Left lung (tissue), 10 donors: ENCODE data around the gene CHAD. TPM values are rescaled to one million over a fixed set of nuclear protein-coding genes. Genes with fewer than 3 reads are reported as not detected.

ENCODE experiments used
- ATAC-seq: fragments of 200-7000 bp; cut with Tn5 transposase; one replicate; pipeline ENCODE4 v1.9.1; 2020; ENCODE audit warnings: moderate library complexity
- DNase-seq, 4 donors: peaks; one replicate each; pipeline ENCODE4 v3.0.0-alpha.2; 2013 to 2020
- H3K27ac ChIP-seq, 2 donors: fragments of 200-600 bp; sonication (generic) in 1 of 2; one replicate each; pipeline versions ENCODE4 v1.5.0 to v1.8.0; 2020 to 2021
- H3K27me3 ChIP-seq, 2 donors: fragments of 200-600 bp; sonication (generic) in 1 of 2; one replicate each; pipeline versions ENCODE4 v1.5.0 to v1.8.0; 2020 to 2021
- H3K36me3 ChIP-seq, 2 donors: fragments of 200-600 bp; sonication (generic) in 1 of 2; one replicate each; pipeline versions ENCODE4 v1.5.0 to v1.8.0; 2020 to 2021
- H3K4me1 ChIP-seq, 2 donors: fragments of 200-600 bp; one replicate each; pipeline ENCODE4 v1.8.0; 2021
- H3K4me3 ChIP-seq, 2 donors: fragments of 200-600 bp; sonication (generic) in 1 of 2; one replicate each; pipeline versions ENCODE4 v1.5.0 to v1.8.0; 2020 to 2021; ENCODE audit warnings: mild to moderate bottlenecking in 1 of 2
- H3K9me3 ChIP-seq, 2 donors: fragments of 200-600 bp; sonication (generic) in 1 of 2; one replicate each; pipeline versions ENCODE4 v1.5.0 to v1.8.0; 2020 to 2021
- CTCF ChIP-seq, 2 donors: fragments of 200-600 bp; sonication (generic) in 1 of 2; IDR thresholded peaks; one replicate each; pipeline versions ENCODE4 v1.5.0 to v1.8.0; 2021; ENCODE audit warnings: antibody characterized with exemption in 2 of 2
- intact Hi-C, 2 donors: fragments of 100-400 bp; cut with DNase I; formaldehyde crosslinking; loops; one replicate each; pipeline versions ENCODE4 v1.11.2 to v1.14.2; 2022
- polyA plus RNA-seq, 6 donors: library from polyadenylated mRNA; unstranded; fragments of 120-200 nt; gene quantifications; one replicate each; pipeline ENCODE4 v1.2.1, GENCODE V29; 2013; ENCODE audit not compliant: insufficient read length in 6 of 6
- total RNA-seq, 2 donors: library from RNA; stranded (reverse); fragmentation: NEBNext Ultra II Directional; extraction: Animal tissue kit (Norgen Biotek cat#: 25700); gene quantifications; one replicate each; pipeline ENCODE4 v1.2.1, GENCODE V29; 2021
- donor health status: DM: no; HTN: yes; CAD: no.
- donor health status: DM: no; HTN: no; CAD: no.

Gene CHAD
- total and polyA plus RNA-seq, 8 donors: 0.17 to 9.8 (median 5.2) TPM

- Histone ChIP-seq H3K27me3 (peaks cover 12 to 37% of the 10 kb centered on the region in 2 donors), H3K27ac (no peak overlapping the region), H3K9me3 (no peaks in the 10 kb centered on the region), H3K4me1 (peaks cover 0 to 14% of the 10 kb centered on the region in 2 donors), H3K4me3 (no peak overlapping the region), H3K36me3 (peaks cover 0 to 25% of the 10 kb centered on the region in 2 donors)
- ATAC-seq (no peak), DNase-seq (peak in 1 of 4 donors; percentile 63)
- no peak for TF ChIP-seq CTCF (IDR thresholded peaks at IDR 0.05)
- intact Hi-C loops: no loop called here
Measured at GRCh38 chr17:50472286-50472685, 3.6 kb upstream of the CHAD start.

- H3K27ac ChIP-seq: no peak overlapping the region
- no peaks in the 10 kb centered on the region for H3K9me3 ChIP-seq
- peaks cover 12 to 31% of the 10 kb centered on the region in 2 donors for H3K27me3 ChIP-seq
- no peak overlapping the region for H3K4me3 ChIP-seq
- DNase-seq (peak in 1 of 4 donors; percentile 65), ATAC-seq (no peak)
- H3K36me3 ChIP-seq: peaks cover 0 to 25% of the 10 kb centered on the region in 2 donors
- TF ChIP-seq CTCF (IDR thresholded peaks at IDR 0.05): no peak
- peaks cover 0 to 14% of the 10 kb centered on the region in 2 donors for H3K4me1 ChIP-seq
- intact Hi-C loops: no loop called here
Measured at GRCh38 chr17:50471009-50471905, 2.6 kb upstream of the CHAD start.

- Histone ChIP-seq H3K4me3 (no peak overlapping the region), H3K27me3 (peaks cover 12 to 29% of the 10 kb centered on the region in 2 donors), H3K27ac (no peak overlapping the region), H3K9me3 (no peaks in the 10 kb centered on the region), H3K36me3 (peaks cover 0 to 25% of the 10 kb centered on the region in 2 donors), H3K4me1 (peaks cover 0 to 14% of the 10 kb centered on the region in 2 donors)
- intact Hi-C loops: no loop called here
- ATAC-seq: no peak
- TF ChIP-seq CTCF (IDR thresholded peaks at IDR 0.05): no peak
- peak in 1 of 4 donors; percentile 10 for DNase-seq
Measured at GRCh38 chr17:50470426-50470825, 1.7 kb upstream of the CHAD start.

GRCh38 chr17:50469671-50470305 is 1.1 kb upstream of the CHAD start:
- H3K9me3 ChIP-seq: no peaks in the 10 kb centered on the region
- H3K27me3 ChIP-seq: peaks cover 12 to 29% of the 10 kb centered on the region in 2 donors
- peak in 1 of 4 donors; percentile 53 for DNase-seq
- intact Hi-C loops: no loop called here
- H3K4me1 ChIP-seq: peaks cover 0 to 14% of the 10 kb centered on the region in 2 donors
- TF ChIP-seq CTCF (IDR thresholded peaks at IDR 0.05): no peak
- H3K27ac ChIP-seq: no peak overlapping the region
- H3K4me3 ChIP-seq: no peak overlapping the region
- peaks cover 0 to 25% of the 10 kb centered on the region in 2 donors for H3K36me3 ChIP-seq
- no peak for ATAC-seq

- Histone ChIP-seq H3K4me1 (peaks cover 0 to 14% of the 10 kb centered on the region in 2 donors), H3K36me3 (peaks cover 0 to 25% of the 10 kb centered on the region in 2 donors), H3K4me3 (peak overlapping the region; percentile 3 to 6), H3K27me3 (peaks cover 12 to 29% of the 10 kb centered on the region in 2 donors), H3K9me3 (no peaks in the 10 kb centered on the region), H3K27ac (no peak overlapping the region)
- ATAC-seq (no peak), DNase-seq (peak in 2 of 4 donors; percentile 32 to 62)
- no peak for TF ChIP-seq CTCF (IDR thresholded peaks at IDR 0.05)
- intact Hi-C loops: no loop called here
Measured at GRCh38 chr17:50469208-50469605, 527 bp upstream of the CHAD start.
